Skeletal muscle tissue (tissue), 2 donors: Measurements from ENCODE around the gene RGS19. TPM values are rescaled to one million over a fixed set of nuclear protein-coding genes. Genes with fewer than 3 reads are reported as not detected.

Source experiments
- small RNA-seq: library from RNA; depleted of rRNA; stranded (forward); fragments of <200 nt; gene quantifications from one replicate; pipeline ENCODE3, GENCODE V24; 2014
- total RNA-seq: library from RNA; depleted of rRNA; stranded (reverse); fragments of >200 nt; gene quantifications from one replicate; pipeline ENCODE4 v1.2.3, GENCODE V29; 2014

RGS19 gene
- total RNA-seq, 1 donor from 2014 or later: 5.2 TPM

Small RNA genes within 50 kb of the gene (small RNA-seq; reads per million reads assigned to genes)
- not detected for gene AL355803.1
- not detected for gene MIR6813

Other genes starting within 250 kb of the RGS19 start
- gene ZBTB46, start 248.3 kb downstream of the RGS19 start, total RNA-seq: 52.2 TPM
- gene ABHD16B, start 218.0 kb downstream of the RGS19 start, total RNA-seq: not detected
- gene TPD52L2, start 214.2 kb downstream of the RGS19 start, total RNA-seq: 29.2 TPM
- gene DNAJC5, start 184.4 kb downstream of the RGS19 start, total RNA-seq: 30.3 TPM
- 15.7 TPM for gene UCKL1, start 123.1 kb downstream of the RGS19 start, total RNA-seq
- 8.9 TPM for gene ZNF512B, start 109.6 kb downstream of the RGS19 start, total RNA-seq
- 1.0 TPM for gene SAMD10, start 99.9 kb downstream of the RGS19 start, total RNA-seq
- gene PRPF6, start 98.4 kb downstream of the RGS19 start, total RNA-seq: 55.8 TPM
- gene C20orf204, start 43.3 kb downstream of the RGS19 start, total RNA-seq: 0.52 TPM
- gene SOX18, start 29.9 kb downstream of the RGS19 start, total RNA-seq: 3.7 TPM
- 8.4 TPM for gene TCEA2, start 16.3 kb downstream of the RGS19 start, total RNA-seq
- 0.52 TPM for gene OPRL1, start 564 bp upstream of the RGS19 start, total RNA-seq
- gene LKAAEAR1, start 4.9 kb upstream of the RGS19 start, total RNA-seq: 1.0 TPM
- not detected for gene NPBWR2, start 28.0 kb upstream of the RGS19 start, total RNA-seq
- gene MYT1, start 84.9 kb upstream of the RGS19 start, total RNA-seq: not detected
- gene PCMTD2, start 176.2 kb upstream of the RGS19 start, total RNA-seq: 36.5 TPM